NCI-H345 treated with DMSO at 0.1 percent for 48 hours (cell line): ENCODE data around the gene SUN3.
A peak's percentile ranks its signal among the peaks of the same experiment; 100 is the strongest.

Experiments used
- DNase-seq: peaks from one replicate; lab custom pipeline; 2025; ENCODE audit not compliant: unreplicated experiment; lab: John Stamatoyannopoulos, UW

Gene SUN3

GRCh38 chr7:48028938-48029337 lies at the start of gene SUN3:
Gene SUN3 (minus strand): TSS chr7:48029107. CDS start chr7:48028938, 169 bp downstream.
- no peak for DNase-seq

- peak; percentile 11 for DNase-seq
Observed at GRCh38 chr7:48078470-48078869, 49.6 kb upstream of the SUN3 start.

GRCh38 chr7:48077423-48077822 lies 48.5 kb upstream of the SUN3 start:
- DNase-seq: no peak

- DNase-seq: no peak
Observed at GRCh38 chr7:48074204-48074654, 45.3 kb upstream of the SUN3 start.

- DNase-seq: no peak
Observed at GRCh38 chr7:48067475-48067874, 38.6 kb upstream of the SUN3 start.

- DNase-seq: no peak
Observed at GRCh38 chr7:48063985-48064384, 35.1 kb upstream of the SUN3 start.

- no peak for DNase-seq
Observed at GRCh38 chr7:48059706-48060105, 30.8 kb upstream of the SUN3 start.

GRCh38 chr7:48058990-48059389 lies 30.1 kb upstream of the SUN3 start:
- DNase-seq: no peak

GRCh38 chr7:48053736-48054135 lies 24.8 kb upstream of the SUN3 start:
- no peak for DNase-seq

GRCh38 chr7:48052748-48053147 lies 23.8 kb upstream of the SUN3 start:
- no peak for DNase-seq

GRCh38 chr7:48049850-48050249 lies 20.9 kb upstream of the SUN3 start:
- DNase-seq: no peak

- DNase-seq: no peak
Observed at GRCh38 chr7:48048113-48048512, 19.2 kb upstream of the SUN3 start.

- no peak for DNase-seq
Observed at GRCh38 chr7:48046458-48046857, 17.6 kb upstream of the SUN3 start.

- no peak for DNase-seq
Observed at GRCh38 chr7:48045195-48045765, 16.4 kb upstream of the SUN3 start.

GRCh38 chr7:48042636-48043035 lies 13.7 kb upstream of the SUN3 start:
- DNase-seq: no peak

GRCh38 chr7:48042216-48042615 lies 13.3 kb upstream of the SUN3 start:
- DNase-seq: no peak

- DNase-seq: no peak
Observed at GRCh38 chr7:48041653-48041970, 12.7 kb upstream of the SUN3 start.

- no peak for DNase-seq
Observed at GRCh38 chr7:48040944-48041652, 12.2 kb upstream of the SUN3 start.

GRCh38 chr7:48038815-48039506 lies 10.1 kb upstream of the SUN3 start:
- DNase-seq: no peak

- no peak for DNase-seq
Observed at GRCh38 chr7:48035967-48036478, 7.1 kb upstream of the SUN3 start.

- peak; percentile 83 for DNase-seq
Observed at GRCh38 chr7:48035301-48035966, 6.5 kb upstream of the SUN3 start, which contains the start of gene C7orf57. Gene C7orf57 (plus strand): TSS chr7:48035543. CDS start chr7:48036309, 766 bp downstream.
